Osteocyte (in vitro differentiated cells): ENCODE results near the gene SMAP1. TPM values are rescaled to one million over a fixed set of nuclear protein-coding genes. Genes with fewer than 3 reads are reported as not detected.
A peak's percentile ranks its signal among the peaks of the same experiment; 100 is the strongest.

Experiments used
- DNase-seq: peaks from one replicate; pipeline ENCODE4 v3.0.0; 2021; ENCODE audit warnings: mixed read lengths; ENCODE audit not compliant: unreplicated experiment; ENCODE audit errors: extremely low spot score
- H3K27ac Mint-ChIP-seq: one replicate; pipeline ENCODE4 v1.8.0; 2021; ENCODE audit warnings: mild to moderate bottlenecking, mixed read lengths; ENCODE audit not compliant: unreplicated experiment
- H3K27me3 Mint-ChIP-seq: one replicate; pipeline ENCODE4 v1.8.0; 2021; ENCODE audit warnings: mixed read lengths; ENCODE audit not compliant: unreplicated experiment
- H3K36me3 Mint-ChIP-seq: one replicate; pipeline ENCODE4 v1.8.0; 2021; ENCODE audit warnings: mixed read lengths; ENCODE audit not compliant: unreplicated experiment
- H3K4me1 Mint-ChIP-seq: one replicate; pipeline ENCODE4 v1.8.0; 2021; ENCODE audit warnings: mixed read lengths; ENCODE audit not compliant: unreplicated experiment
- H3K4me3 Mint-ChIP-seq: one replicate; pipeline ENCODE4 v1.8.0; 2021; ENCODE audit warnings: mild to moderate bottlenecking, moderate library complexity, mixed read lengths; ENCODE audit not compliant: unreplicated experiment
- H3K9me3 Mint-ChIP-seq: one replicate; pipeline ENCODE4 v1.8.0; 2021; ENCODE audit warnings: mixed read lengths; ENCODE audit not compliant: unreplicated experiment
- CTCF ChIP-seq: fragments of 200-600 bp; sonication (generic); IDR thresholded peaks from 2 replicates; pipeline ENCODE4 v1.5.0; 2021; ENCODE audit warnings: antibody characterized with exemption, mild to moderate bottlenecking, moderate library complexity
- total RNA-seq: library from RNA; stranded (reverse); gene quantifications from 2 replicates; pipeline ENCODE4 v1.2.1, GENCODE V29; 2021

SMAP1 gene
- total RNA-seq, 1 donor from 2014 or later, result 27.2 TPM

GRCh38 chr6:70884074-70884983 is 216.6 kb downstream of the SMAP1 start:
- Mint-ChIP-seq H3K4me3 (no peak overlapping the region), H3K27me3 (peaks cover 32% of the 10 kb centered on the region), H3K4me1 (no peaks in the 10 kb centered on the region), H3K27ac (no peak overlapping the region), H3K36me3 (no peaks in the 10 kb centered on the region), H3K9me3 (no peaks in the 10 kb centered on the region)
- peak; percentile 92 for TF ChIP-seq CTCF
- DNase-seq, result no peak

- Mint-ChIP-seq H3K27me3 (peaks cover 27% of the 10 kb centered on the region), H3K4me1 (no peaks in the 10 kb centered on the region), H3K9me3 (no peaks in the 10 kb centered on the region), H3K36me3 (no peaks in the 10 kb centered on the region), H3K27ac (no peak overlapping the region), H3K4me3 (no peak overlapping the region)
- no peak for TF ChIP-seq CTCF
- no peak for DNase-seq
Observed at GRCh38 chr6:70886071-70886470, 218.4 kb downstream of the SMAP1 start.

- H3K4me1 Mint-ChIP-seq, result no peaks in the 10 kb centered on the region
- no peaks in the 10 kb centered on the region for H3K9me3 Mint-ChIP-seq
- peaks cover 24% of the 10 kb centered on the region for H3K27me3 Mint-ChIP-seq
- no peak overlapping the region for H3K4me3 Mint-ChIP-seq
- no peak for DNase-seq
- TF ChIP-seq CTCF, result no peak
- H3K27ac Mint-ChIP-seq, result no peak overlapping the region
- H3K36me3 Mint-ChIP-seq, result no peaks in the 10 kb centered on the region
Observed at GRCh38 chr6:70886661-70887060, 219.0 kb downstream of the SMAP1 start.

- no peak overlapping the region for H3K4me3 Mint-ChIP-seq
- H3K9me3 Mint-ChIP-seq, result no peaks in the 10 kb centered on the region
- DNase-seq, result no peak
- H3K4me1 Mint-ChIP-seq, result no peaks in the 10 kb centered on the region
- H3K27me3 Mint-ChIP-seq, result peaks cover 17% of the 10 kb centered on the region
- H3K36me3 Mint-ChIP-seq, result no peaks in the 10 kb centered on the region
- H3K27ac Mint-ChIP-seq, result no peak overlapping the region
- TF ChIP-seq CTCF, result no peak
Observed at GRCh38 chr6:70889270-70889669, 221.6 kb downstream of the SMAP1 start.

GRCh38 chr6:70894001-70894400 is 226.3 kb downstream of the SMAP1 start:
- Mint-ChIP-seq H3K27ac (no peak overlapping the region), H3K4me1 (no peaks in the 10 kb centered on the region), H3K36me3 (no peaks in the 10 kb centered on the region), H3K4me3 (no peak overlapping the region), H3K27me3 (peaks cover 19% of the 10 kb centered on the region), H3K9me3 (no peaks in the 10 kb centered on the region)
- DNase-seq, result no peak
- TF ChIP-seq CTCF, result no peak
